HAP-1 (cell line): ENCODE results near the gene MGME1.
"Not testable (repeated sequence)": the region's sequence is repeated elsewhere in the genome, so short reads cannot be mapped to it uniquely, and the experiment has no call there.

ENCODE experiments used
- DNase-seq, 2 experiments: peaks; one replicate each; pipeline ENCODE4 v3.0.0-alpha.2; 2016 to 2020; ENCODE audit warnings: low spot score in 2 of 2
- H3K27me3 ChIP-seq: fragments of 250-450 bp; sonication (Bioruptor Pico); 2 replicates; pipeline ENCODE4 v1.5.1; 2020; ENCODE audit warnings: low read depth, mild to moderate bottlenecking, moderate library complexity
- H3K36me3 ChIP-seq: fragments of 250-450 bp; sonication (Bioruptor Pico); replicated peaks from 2 replicates; pipeline ENCODE4 v1.5.1; 2020; ENCODE audit warnings: mild to moderate bottlenecking
- H3K4me1 ChIP-seq: fragments of 250-450 bp; sonication (Bioruptor Pico); 2 replicates; pipeline ENCODE4 v1.5.1; 2020; ENCODE audit warnings: mild to moderate bottlenecking
- H3K4me3 ChIP-seq: fragments of 250-450 bp; sonication (Bioruptor Pico); 2 replicates; pipeline ENCODE4 v1.5.1; 2020; ENCODE audit warnings: mild to moderate bottlenecking, moderate library complexity
- H3K9me3 ChIP-seq: fragments of 250-450 bp; sonication (Bioruptor Pico); 2 replicates; pipeline ENCODE4 v1.5.1; 2020; ENCODE audit warnings: mild to moderate bottlenecking, moderate library complexity
- in situ Hi-C: fragments of 300-500 bp; cut with MboI; formaldehyde crosslinking; loops from 3 replicates; pipeline ENCODE4 v1.14.3; 2020; ENCODE audit warnings: low sequenced_read_pairs, inconsistent platforms, mixed read lengths

MGME1 gene

DNA sequence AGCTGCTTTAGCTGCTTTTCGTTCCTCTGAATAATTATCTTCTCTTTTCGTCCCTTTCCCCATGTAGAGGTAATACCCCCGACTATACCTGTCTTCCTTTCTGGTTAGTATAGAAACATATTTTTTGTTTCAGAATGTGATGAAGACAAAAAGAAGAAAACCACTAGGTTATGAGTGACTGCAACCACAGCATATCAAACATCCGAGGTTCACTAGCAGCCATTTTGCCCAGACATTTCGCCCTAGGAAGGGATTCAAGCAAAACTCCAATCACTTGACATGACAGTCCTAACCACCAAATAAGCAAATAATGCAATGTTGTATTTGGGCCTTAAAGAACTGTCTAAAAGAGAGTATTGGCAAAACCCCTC is 9.6 kb upstream of the MGME1 start:
- Histone ChIP-seq H3K27me3 (no peaks in the 10 kb centered on the region), H3K36me3 (peaks cover 59% of the 10 kb centered on the region), H3K4me1 (peaks cover 38% of the 10 kb centered on the region), H3K4me3 (no peak overlapping the region), H3K9me3 (no peaks in the 10 kb centered on the region)
- no peak for DNase-seq
- in situ Hi-C loops: no loop called here

DNA sequence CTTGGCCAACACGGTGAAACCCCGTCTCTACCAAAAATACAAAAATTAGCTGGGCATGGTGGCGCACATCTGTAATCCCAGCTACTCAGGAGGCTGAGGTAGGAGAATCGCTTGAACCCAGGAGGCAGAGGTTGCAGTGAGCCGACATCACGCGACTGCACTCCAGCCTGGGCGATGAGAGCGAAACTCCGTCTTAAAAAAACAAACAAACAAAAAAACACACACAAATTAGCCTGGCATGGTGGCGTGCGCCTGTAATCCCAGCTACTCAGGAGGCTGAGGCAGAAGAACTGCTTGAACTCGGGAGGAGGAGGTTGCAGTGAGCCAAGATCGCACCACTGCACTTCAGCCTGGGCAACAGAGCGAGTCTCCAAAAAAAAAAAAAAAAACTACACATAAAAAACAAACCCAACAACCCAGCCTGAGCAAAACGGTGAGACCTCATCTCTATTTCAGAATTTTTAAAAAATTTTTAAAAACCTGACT is 8.4 kb upstream of the MGME1 start:
- H3K4me3 ChIP-seq, in situ Hi-C loops, DNase-seq, H3K9me3 ChIP-seq, H3K27me3 ChIP-seq: not testable (repeated sequence)
- Histone ChIP-seq H3K4me1 (peaks cover 48% of the 10 kb centered on the region), H3K36me3 (peaks cover 49% of the 10 kb centered on the region)

DNA sequence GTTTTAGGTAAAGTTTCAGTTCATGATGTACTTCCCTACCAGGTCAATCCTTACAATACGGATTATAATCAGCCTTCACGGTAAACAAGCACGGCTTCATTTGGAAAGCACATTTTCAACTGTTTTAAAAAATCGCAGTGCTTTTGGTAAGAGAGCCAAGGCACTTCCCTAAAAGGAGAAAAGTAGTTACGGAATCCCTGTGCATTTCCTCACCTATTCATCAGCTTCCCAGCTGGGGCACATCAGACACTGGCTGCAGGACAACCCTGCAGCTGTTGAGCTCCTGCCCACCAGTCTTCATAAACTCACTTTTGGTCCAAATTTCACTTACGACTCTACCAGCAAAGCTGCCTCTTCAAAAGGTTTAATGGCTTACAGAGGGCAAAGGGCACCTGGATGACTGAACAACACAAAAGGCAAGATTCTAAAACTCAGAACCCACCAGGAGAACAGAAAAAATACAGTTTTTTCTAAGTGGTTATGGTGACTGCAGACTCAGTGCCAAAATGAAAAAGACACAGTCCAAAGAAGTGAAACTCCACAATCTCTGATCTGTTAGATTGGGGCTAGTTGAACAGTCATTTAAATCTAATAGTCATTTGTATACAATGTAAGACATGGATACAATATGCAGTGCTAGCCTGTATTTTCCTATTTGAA is 7.8 kb upstream of the MGME1 start:
- Histone ChIP-seq H3K27me3 (no peaks in the 10 kb centered on the region), H3K9me3 (no peaks in the 10 kb centered on the region), H3K4me3 (no peak overlapping the region), H3K36me3 (peaks cover 43% of the 10 kb centered on the region), H3K4me1 (peaks cover 48% of the 10 kb centered on the region)
- DNase-seq: no peak
- in situ Hi-C loops: no loop called here

DNA sequence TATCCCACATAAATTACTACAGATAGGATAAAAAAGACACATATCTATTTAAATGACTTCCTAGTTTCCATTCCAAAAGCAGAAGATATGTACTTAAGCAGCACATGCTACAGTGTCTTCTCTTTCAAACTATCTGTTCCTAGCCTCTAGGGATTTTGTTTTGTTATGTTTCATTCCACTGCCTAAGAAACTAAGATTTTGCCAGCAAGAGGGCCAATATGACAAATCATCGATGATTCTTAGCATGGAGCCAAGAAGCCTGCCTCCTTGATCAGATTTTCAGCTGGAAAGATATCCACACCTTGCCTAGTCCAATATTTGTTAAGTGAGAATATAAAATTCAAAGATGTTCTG is 7.3 kb upstream of the MGME1 start:
- no peaks in the 10 kb centered on the region for H3K9me3 ChIP-seq
- DNase-seq: no peak
- no peaks in the 10 kb centered on the region for H3K27me3 ChIP-seq
- H3K36me3 ChIP-seq: peaks cover 42% of the 10 kb centered on the region
- in situ Hi-C loops: no loop called here
- H3K4me3 ChIP-seq: no peak overlapping the region
- H3K4me1 ChIP-seq: peaks cover 48% of the 10 kb centered on the region

DNA sequence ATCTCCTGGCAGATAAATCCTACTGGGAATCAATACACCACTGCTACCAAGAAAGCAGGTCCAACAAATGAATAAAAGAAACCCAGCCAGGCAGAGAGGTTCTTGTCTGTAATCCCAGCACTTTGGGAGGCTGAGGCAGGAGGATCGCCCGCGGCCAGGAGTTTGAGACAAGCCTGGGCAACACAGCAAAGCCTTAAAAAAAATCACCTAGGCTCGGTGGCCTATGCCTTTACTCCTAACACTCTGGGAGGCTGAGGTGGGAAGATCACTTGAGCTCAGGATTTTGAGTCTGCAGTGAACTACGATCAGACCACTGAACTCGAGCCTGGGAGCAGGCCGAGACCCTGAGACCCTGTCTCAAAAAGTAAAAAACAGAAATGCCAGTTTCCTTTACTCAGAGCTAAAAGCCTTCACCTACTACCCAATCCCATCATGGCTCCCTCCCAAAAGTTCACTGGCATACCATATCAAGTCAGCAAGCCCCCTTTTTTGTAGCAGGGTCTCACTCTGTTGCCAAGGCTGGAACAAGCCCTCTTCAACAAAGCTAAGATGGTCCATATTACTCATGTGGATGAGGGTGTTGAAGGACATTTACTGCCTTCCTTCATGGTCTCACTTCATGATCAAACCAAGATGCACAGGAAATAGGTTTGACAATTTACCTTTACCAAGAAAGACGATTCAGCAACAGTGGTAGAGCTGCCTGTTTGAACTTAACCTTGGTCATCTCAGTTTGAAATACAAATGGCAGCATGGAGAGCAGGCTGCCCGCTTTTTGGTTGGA is 5.5 kb upstream of the MGME1 start:
- no peak for DNase-seq
- in situ Hi-C loops: no loop called here
- Histone ChIP-seq H3K9me3 (no peaks in the 10 kb centered on the region), H3K4me3 (peak overlapping the region; percentile 5), H3K4me1 (peaks cover 46% of the 10 kb centered on the region), H3K27me3 (no peaks in the 10 kb centered on the region), H3K36me3 (peaks cover 50% of the 10 kb centered on the region)

DNA sequence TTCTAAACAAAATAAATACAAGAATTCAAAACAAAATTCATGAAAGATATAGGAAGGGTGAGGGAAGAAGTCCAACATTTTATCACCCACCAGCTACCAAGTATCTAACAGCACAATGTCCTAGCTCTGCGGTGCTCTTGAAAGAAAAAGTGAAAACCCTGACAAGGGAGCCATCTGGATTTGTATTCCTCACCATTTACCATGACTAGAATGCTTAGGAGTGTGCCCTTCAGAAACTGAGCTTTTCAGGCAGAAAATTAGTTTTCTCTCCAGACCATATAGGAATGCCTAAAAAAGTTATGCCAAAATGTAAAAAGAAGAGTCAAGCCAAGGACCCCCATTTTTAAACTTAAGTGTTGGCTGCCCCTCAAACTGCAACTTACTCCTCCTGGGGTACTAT is 4.7 kb upstream of the MGME1 start:
- peaks cover 43% of the 10 kb centered on the region for H3K4me1 ChIP-seq

DNA sequence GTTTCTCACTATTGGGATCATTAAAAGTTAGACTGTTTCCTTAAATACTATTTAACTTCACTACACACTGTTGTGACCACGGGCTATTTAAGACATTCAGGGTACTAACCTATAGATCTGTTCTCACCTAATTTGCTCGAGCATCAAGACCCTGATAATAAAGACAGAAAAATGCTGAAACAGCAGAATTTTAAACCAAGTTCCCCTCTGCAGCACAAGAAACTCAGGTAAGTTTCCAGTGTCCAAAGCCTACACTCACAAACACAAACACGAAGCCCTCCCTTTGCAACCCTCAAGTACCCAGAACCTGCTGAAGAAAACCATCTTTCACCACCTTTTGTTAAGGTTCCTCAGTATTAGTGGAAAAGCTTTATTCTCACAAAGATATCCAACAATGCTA is 4.2 kb upstream of the MGME1 start:
- no peak for DNase-seq
- Histone ChIP-seq H3K27me3 (no peaks in the 10 kb centered on the region), H3K36me3 (peaks cover 51% of the 10 kb centered on the region), H3K4me1 (peaks cover 43% of the 10 kb centered on the region), H3K4me3 (peak overlapping the region; percentile 92), H3K9me3 (no peaks in the 10 kb centered on the region)
- in situ Hi-C loops: no loop called here

More for the DNA sequence above, 4.7 kb upstream of the MGME1 start:
- Histone ChIP-seq H3K36me3 (peaks cover 53% of the 10 kb centered on the region), H3K4me3 (peak overlapping the region; percentile 0; the same call in 1 of the 2 replicates), H3K27me3 (no peaks in the 10 kb centered on the region), H3K9me3 (no peaks in the 10 kb centered on the region)
- DNase-seq: no peak
- in situ Hi-C loops: no loop called here

DNA sequence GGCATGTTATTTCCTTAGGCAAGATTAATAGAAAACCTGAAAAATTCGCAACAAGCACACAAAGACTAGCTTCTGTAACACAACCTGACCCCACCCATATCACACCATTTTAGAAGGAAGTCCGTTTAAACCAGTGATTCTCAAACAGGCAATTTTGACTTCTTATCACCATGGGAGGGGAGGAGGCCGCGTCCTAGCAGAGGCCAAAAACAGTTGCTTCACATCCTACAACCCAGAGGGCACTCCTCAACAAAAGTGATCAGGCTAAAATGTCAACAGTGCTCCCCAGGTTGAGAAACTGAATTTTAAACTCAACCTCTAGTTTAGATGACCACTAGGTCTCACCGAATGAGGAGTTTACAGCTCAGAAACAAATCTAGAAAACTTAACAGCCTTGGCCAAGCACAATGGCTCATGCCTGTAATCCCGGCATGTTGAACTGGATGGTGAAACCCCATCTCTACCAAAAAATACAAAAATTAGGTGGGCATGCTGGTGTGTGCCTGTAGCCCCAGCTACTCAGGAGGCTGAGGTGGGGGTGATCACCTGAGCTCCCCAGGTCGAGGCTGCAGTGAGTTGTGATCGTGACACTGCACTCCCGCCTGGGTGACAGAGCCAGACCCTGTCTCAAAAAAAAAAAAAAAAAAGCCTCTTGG is 3.6 kb upstream of the MGME1 start:
- H3K4me3 ChIP-seq: peak overlapping the region; percentile 92
- peaks cover 39% of the 10 kb centered on the region for H3K4me1 ChIP-seq
- no peaks in the 10 kb centered on the region for H3K9me3 ChIP-seq
- no peaks in the 10 kb centered on the region for H3K27me3 ChIP-seq
- in situ Hi-C loops: no loop called here
- DNase-seq: no peak
- H3K36me3 ChIP-seq: peaks cover 52% of the 10 kb centered on the region

DNA sequence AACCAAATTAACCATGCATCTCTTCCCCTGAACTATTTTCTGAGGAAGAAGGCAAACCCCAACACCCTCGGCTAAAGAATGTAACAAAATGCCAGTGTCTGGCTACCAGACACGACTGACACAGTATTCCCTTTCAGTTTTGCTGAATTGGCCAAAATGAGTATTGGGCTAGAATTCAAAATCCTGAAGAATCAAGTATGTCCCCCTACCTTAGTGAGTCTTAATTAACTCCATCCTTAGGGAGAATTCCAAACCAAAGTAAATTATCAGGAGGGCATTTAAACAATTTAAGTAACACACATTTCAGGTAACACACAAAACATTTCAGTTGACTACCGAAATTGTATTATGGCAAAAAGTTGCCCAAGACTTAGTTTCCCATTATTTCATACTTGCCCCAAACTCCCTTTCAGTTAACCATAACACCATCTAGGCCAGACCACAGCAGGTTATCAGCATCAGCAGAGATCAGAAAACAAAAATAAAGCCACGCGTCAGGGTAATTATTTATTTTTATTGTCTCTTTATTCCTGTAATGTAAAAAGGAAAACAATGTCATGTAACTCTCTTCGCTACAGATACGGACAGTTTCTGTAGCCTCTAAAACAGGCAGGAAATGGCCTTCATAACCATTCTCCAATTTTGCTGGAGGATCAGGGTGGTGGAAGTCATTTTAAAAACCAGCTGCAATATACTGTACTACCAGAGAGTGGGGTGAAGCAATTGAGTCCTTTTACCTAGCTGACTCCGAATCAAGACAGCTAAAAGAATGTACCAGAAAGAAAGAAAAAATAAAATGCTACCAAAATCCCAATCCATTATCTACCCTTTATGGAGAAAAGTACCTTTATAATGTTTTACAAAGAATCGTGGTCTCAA is 2.1 kb upstream of the MGME1 start:
- H3K4me3 ChIP-seq: peak overlapping the region; percentile 92
- peaks cover 34% of the 10 kb centered on the region for H3K4me1 ChIP-seq
- in situ Hi-C loops: no loop called here
- no peaks in the 10 kb centered on the region for H3K27me3 ChIP-seq
- peak in 1 of 2 experiments; percentile 50 for DNase-seq
- no peaks in the 10 kb centered on the region for H3K9me3 ChIP-seq
- peaks cover 55% of the 10 kb centered on the region for H3K36me3 ChIP-seq

DNA sequence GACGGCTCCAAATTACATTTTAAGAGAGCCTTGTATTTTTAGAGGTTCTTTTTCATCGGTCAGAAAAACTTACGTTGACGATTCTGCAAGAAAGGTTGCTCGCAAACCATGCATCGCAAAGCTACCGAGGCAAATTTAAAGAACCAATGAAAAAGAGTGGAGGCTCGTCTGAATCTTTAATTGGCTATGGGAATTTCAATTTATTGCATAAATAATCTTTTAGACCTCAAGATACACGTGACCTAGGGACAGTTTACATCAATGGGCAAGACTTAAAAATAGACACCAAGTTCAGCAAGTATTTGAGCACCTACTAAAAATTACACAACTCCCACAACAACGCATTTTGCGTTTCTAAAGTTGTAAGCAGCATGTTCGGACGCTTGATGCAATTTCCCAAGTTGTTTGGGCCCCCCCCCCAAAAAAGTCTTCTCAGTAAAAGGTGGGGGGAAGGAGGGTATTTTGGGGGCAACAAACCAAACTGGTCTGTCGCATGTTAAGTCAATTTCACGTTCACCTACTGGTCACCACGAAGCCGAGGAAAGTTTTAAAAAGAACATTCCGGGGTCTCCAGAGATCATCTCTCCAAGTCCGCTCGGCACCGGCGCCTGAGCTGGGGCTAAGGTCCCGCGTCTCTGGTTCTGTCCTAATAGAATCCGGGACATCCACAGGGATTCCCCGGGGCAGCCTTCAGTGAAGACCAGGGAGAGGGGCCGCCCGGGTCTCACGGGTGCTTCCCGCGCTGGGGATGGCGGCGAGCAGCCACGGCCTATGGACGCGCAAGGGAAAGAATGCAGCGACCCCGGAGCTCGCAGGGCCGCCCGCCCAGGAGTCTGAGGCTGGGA is 1.1 kb upstream of the MGME1 start:
- Histone ChIP-seq H3K4me3 (peak overlapping the region; percentile 92), H3K9me3 (no peaks in the 10 kb centered on the region), H3K27me3 (no peaks in the 10 kb centered on the region), H3K4me1 (peaks cover 23% of the 10 kb centered on the region), H3K36me3 (peaks cover 47% of the 10 kb centered on the region)
- DNase-seq: peak in 1 of 2 experiments; percentile 42
- in situ Hi-C loops: no loop called here

DNA sequence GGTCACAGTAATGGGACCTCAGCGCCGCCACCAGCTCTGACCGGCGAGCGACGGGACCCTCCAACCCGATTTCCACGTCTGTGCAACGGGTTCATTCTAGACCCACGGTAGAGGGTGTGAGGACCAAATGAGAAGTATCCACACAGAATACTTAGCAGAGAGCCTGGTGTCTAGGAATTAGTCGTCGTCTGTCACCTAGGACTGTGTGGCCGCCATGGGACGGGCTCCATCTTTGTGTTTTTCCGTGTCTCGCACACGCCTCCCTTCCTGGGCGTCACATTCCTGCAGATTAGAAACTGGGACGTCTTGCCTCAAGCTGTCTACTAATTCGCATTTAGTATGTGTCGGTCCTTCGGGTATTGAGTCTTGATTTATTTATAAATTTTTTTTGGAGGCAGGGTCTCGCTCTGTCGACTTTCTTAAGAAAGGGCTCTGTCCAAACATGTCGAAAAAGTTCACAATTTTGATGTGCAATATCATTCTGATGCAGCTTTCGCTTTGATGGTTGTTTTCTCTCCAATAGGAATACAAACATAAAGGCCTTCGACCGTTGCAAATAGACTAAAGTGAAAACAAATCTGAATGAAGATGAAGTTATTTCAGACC is 563 bp downstream of the MGME1 start:
- H3K27me3 ChIP-seq: no peaks in the 10 kb centered on the region
- no peaks in the 10 kb centered on the region for H3K9me3 ChIP-seq
- in situ Hi-C loops: no loop called here
- H3K36me3 ChIP-seq: peaks cover 33% of the 10 kb centered on the region
- peak overlapping the region; percentile 92 for H3K4me3 ChIP-seq
- peak; percentile 55 to 63 for DNase-seq
- peaks cover 15% of the 10 kb centered on the region for H3K4me1 ChIP-seq

DNA sequence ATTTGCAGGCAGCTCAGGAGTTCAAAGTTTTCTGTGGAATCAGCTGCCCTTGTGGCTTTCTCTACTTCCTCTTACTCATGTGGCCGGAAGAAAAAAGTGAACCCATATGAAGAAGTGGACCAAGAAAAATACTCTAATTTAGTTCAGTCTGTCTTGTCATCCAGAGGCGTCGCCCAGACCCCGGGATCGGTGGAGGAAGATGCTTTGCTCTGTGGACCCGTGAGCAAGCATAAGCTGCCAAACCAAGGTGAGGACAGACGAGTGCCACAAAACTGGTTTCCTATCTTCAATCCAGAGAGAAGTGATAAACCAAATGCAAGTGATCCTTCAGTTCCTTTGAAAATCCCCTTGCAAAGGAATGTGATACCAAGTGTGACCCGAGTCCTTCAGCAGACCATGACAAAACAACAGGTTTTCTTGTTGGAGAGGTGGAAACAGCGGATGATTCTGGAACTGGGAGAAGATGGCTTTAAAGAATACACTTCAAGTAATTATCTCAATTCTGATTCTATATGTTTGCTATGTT is 1.1 kb downstream of the MGME1 start:
- in situ Hi-C loops: no loop called here
- Histone ChIP-seq H3K4me3 (peak overlapping the region; percentile 92), H3K9me3 (no peaks in the 10 kb centered on the region), H3K4me1 (peaks cover 10% of the 10 kb centered on the region), H3K36me3 (peaks cover 38% of the 10 kb centered on the region), H3K27me3 (no peaks in the 10 kb centered on the region)
- peak in 1 of 2 experiments; percentile 38 for DNase-seq
